ENCODE results near the gene KNOP1.

DNA sequence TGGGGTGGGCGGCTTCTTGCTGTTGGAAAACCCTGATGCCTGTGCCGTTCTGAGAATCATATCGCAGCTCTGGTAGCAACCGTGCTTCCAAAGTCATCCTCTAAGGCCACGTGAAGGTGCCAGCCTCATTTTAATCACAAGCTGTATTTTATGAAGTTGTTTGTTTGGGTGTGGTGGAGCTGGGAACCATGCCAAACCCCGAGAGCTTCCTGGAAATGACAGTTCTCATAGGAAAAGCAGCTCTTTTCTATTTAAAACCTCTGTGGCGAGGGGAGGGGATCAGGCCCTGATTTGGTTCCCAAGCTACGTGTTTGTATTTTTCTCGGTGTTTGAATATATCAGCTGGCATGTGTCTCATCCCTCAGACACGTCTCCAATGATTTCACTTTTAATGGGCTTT, 21.7 kb downstream of the KNOP1 start:
- TF ChIP-seq, protein P1, sequence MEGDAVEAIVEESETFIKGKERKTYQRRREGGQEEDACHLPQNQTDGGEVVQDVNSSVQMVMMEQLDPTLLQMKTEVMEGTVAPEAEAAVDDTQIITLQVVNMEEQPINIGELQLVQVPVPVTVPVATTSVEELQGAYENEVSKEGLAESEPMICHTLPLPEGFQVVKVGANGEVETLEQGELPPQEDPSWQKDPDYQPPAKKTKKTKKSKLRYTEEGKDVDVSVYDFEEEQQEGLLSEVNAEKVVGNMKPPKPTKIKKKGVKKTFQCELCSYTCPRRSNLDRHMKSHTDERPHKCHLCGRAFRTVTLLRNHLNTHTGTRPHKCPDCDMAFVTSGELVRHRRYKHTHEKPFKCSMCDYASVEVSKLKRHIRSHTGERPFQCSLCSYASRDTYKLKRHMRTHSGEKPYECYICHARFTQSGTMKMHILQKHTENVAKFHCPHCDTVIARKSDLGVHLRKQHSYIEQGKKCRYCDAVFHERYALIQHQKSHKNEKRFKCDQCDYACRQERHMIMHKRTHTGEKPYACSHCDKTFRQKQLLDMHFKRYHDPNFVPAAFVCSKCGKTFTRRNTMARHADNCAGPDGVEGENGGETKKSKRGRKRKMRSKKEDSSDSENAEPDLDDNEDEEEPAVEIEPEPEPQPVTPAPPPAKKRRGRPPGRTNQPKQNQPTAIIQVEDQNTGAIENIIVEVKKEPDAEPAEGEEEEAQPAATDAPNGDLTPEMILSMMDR (IDR thresholded peaks at IDR 0.05; ENCODE audit: low read length) = no peak
- TF ChIP-seq EZH2 (IDR thresholded peaks at IDR 0.05; ENCODE audit: borderline replicate concordance, low read length) = no peak
